Stimulated activated CD4-positive, alpha-beta T cell treated with anti-CD3 and anti-CD28 coated beads, Interleukin-4, amount 100 ng/mL, for 24 hours (primary cell): ENCODE data around the gene DCAF5.
"Not testable (repeated sequence)": the region's sequence is repeated elsewhere in the genome, so short reads cannot be mapped to it uniquely, and the experiment has no call there.

ENCODE experiments used
- DNase-seq: peaks from one replicate; pipeline ENCODE4 v3.0.0-alpha.2; 2020

The DCAF5 gene

DNA sequence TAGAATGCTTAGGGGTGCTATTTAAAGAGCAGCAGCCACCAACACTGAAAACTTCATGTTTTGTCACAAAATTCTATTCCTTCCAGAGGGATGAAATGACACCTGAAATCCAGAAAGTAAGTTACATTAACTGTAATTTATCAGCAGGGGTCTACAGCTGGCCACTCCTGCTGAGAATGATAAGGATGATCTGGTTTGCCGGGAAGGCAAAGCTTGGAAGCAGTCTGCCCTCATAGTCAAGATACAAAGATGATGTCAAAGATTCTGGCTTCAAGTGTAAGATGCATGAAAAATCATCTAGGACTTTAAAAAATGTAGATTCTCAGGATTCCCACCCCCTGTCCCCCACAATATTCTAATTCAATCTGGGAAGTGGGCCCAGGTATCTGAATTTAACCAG is 58.4 kb downstream of the DCAF5 start:
- DNase-seq = no peak

DNA sequence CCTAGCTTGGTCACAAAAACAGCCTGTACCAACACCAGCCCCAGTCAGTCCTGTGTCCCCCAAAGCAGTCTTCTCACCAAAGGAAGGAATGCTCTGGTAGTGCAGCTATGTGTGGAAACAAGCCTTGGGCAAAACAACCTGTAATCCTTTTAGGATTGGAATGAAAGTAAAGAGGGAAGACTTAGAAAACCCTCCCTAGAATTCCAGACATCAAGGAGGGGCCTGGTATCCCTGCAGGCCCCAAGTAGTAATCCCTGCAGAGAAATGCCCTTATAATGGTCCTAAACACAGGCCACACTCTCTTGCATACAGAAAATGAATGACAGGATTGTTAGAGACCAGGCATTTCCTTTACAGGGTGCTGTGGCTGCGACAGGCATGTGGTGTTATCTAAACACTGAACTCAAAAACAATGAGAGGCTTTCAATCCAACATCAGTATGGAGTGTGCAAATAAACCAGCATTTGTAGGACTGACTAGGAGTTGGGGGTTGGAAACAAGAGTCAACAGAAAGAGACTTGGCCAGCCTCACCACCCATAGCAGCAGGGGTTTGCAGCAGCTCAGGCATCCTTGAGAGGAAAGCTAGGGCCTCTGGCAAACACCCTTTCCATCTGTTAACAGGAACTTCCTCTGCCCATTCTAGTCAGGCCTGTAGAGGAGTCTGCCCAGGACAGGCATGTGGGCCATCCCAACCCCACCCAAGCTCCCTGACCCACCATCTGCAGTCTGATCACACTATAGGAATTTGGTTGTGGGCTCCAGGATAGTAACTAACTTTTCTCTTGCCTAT is 59.1 kb downstream of the DCAF5 start:
- no peak for DNase-seq

DNA sequence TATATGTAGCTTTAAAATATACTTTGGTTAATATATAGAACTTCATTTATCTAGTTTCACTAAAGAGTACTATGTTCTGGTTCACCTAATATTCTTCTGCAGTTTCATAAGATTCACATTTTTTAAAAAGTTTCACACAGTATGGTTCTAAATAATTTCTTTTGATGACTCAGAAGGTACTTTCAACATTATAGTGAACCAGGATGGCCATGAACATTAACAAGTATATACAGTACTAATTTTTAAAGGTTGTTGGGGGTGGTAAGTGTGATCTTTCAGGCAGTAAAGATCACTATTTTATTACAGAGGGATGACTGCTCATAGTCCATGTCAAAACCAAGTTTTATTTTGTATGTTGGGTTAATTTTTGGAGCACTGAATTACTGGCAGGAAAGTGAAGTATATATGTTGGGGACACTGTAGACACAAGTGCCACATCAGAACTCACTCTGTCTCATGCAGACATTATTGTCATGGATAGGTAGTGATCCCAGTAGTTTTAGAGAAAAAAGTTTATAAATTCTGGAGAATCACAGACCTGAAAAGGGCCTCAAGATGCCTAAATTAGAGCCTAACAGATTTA is 60.0 kb downstream of the DCAF5 start:
- DNase-seq = no peak

DNA sequence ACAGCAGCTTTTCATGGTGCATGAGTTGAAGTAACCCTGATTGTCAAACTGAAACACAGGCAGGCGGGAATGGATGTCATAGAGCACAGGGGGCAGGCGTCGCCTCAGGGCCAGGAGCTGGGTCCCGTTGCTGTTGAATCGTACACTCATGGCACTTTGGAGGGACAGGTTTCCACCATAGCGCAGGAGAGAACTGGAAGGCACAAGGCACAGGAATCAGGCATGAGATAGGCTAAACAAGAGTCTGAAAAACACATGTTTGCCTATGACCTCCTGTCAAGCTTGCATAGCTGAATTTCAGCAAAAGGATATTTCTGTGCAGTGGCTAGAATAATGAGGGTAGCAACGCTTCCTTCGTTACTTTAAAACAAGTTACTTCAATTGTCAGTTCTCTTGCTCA is 61.2 kb downstream of the DCAF5 start:
- no peak for DNase-seq

DNA sequence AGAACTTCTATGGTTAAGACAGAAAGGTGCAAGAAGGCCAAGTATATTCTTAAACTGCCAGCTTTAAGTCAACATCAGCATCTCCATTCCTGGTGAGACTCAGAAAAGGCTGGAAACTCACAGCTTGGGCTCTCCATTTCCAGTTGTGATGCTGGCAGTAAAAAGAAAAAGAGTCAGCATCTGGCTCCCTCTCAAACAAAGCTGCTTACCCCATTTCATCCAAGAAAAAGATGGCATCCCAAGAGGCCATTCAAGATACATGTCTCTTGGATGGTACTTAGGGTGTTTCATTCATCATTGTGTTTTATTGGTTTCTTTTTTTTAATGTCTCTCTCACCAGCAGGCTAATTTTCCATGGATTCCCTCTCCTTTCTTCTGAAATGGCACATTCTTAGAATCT is 61.9 kb downstream of the DCAF5 start:
- DNase-seq = no peak

DNA sequence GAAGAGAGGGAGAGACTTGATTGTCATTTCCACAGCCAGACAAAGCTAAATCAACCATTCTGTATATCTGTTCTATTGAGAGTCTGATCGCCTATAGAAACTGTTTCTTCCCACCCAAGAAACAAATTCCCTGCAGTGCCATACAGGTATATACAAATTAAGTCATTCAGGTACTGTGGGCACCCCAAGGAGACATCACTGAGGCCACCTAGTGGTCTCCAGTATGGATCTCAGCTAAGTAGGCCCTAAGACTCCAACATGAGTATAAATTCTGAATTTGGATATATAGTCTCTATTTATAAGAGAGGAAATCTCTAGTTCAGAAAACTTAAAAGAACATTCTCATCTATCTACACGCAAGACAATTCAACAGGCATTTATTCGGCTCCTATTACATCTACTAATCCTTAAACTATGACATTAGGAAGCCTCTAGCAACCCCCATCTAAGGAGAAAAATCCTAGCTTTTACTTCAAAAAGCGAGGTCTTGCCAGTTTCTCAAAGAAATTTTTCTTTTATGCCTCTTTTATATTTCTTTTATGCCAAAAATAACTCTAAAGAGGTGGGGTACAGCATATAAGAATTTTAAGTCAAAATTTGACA is 62.6 kb downstream of the DCAF5 start:
- DNase-seq = peak; percentile 27

DNA sequence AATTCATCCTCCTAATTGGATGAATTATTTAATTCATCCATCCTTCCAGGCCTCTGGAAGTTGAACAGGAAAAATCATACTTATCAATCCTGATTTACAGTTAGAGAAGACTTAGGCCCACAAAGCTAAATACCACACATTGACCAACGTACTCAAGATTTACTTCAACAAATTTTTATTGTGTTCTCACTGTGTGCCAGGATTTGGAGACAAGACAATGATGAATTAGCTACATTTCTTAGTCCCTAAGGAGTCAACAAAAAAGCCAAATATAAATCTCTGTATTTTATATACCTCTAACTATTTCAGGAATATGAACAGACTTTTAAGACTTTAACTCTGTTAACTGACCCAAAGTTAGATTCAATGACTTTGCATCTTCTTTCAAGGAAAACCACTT is 63.9 kb downstream of the DCAF5 start:
- DNase-seq = no peak

DNA sequence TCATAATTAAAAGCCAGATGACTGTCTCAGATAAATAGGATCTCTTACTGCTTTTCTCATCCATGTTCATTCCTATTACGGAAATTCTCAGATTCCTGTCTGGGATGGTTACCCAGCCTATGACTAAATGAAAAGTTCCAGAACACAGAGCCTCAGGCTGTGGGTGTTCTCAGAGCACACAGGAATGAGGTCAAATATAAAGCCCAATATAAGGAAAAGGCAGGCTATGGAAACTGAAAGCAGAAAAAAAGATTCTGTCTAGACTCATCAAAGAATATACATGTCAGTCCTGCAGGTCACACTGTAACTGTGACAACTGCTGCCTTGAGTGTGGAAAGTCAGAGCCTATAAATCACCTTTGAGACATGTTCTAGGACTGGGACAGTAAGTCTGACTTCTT is 64.3 kb downstream of the DCAF5 start:
- no peak for DNase-seq

DNA sequence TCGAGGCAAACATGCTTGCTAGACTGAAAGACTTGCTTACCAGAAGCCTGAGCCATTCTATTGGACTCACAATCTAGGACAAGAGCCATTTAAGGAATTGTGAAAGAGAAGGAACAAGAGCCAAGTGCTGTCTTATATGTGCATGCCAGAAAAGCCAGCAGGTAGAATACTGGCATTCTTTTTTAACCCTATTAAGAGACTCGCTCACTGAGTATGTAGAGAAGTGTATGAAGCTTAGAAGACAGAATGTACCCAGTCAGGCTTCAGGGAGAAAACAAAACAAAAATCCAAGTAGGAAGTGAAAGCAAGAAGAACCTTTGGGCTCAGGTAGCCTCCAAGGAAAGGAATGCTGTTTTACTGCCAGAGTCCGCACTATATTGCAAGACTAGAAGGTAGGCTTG is 65.9 kb downstream of the DCAF5 start:
- DNase-seq = no peak

DNA sequence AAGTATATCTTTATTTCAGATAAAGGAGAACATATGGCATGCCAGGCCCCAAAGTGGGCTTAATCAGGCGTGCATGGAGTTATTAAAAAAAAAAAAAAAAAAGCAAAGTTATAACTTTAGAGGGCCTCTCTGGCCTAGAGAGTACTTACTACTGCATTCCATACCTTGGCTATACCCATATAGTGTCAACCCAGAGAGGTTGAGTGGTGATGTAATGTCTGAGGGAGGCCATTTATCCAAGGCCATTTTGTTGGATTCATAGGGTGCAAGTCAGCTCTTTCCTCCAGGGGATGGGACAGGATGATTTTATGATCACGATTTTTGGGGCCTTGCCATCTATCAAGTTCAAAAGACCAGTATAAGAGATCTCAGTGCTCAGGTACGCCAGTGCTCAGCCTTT is 66.4 kb downstream of the DCAF5 start:
- DNase-seq = no peak

DNA sequence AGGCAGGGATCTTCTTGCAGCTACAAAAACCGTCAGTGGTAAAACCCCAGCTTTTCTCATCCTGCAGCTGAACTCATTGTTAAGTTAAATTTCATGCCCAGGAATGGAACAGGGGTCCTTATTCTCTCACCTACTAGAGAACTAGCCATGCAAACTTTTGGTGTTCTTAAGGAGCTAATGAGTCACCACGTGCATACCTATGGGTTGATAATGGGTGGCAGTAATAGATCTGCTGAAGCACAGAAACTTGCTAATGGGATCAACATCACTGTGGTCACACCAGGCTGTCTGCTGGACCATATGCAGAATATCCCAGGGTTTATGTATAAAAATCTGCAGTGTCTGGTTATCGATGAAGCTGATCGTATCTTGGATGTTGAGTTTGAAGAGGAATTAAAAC is 68.9 kb downstream of the DCAF5 start:
- no peak for DNase-seq

DNA sequence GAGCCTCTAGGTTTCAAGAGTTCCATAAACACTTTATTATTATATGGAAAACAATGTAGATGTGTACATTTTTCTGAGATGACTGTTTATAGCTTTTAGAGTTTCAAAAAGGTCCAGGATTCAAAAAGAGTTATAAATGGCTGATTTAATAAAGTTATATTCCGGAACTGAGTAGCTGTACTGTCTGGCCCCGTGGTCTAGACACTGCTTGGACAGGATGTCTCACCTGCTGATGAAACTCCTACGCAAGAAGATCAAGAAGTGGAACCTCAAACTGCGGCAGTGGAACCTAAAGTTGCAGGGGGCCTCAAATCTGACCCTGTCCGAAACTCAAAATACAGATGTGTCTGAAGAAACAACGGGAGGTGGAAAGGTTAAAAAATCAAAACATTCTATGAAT is 69.7 kb downstream of the DCAF5 start:
- DNase-seq = no peak

DNA sequence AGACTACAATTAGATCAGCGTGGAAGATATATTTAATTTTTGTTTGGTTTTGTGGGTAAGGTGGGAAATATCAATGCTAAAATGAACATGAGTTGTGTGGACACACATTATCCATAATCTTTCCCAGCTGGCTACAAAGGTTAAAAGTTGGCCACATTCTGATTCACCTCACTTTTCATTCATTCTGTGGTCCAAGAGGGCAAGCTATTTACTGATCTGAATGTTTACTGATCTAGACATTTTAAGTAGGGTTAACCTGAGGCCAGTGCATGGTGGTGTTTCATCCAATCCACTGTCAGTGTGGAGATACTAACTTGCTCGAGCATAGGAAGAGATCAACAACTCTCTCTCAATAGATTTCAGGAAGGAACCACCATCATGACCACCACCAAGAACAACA is 71.6 kb downstream of the DCAF5 start:
- no peak for DNase-seq

DNA sequence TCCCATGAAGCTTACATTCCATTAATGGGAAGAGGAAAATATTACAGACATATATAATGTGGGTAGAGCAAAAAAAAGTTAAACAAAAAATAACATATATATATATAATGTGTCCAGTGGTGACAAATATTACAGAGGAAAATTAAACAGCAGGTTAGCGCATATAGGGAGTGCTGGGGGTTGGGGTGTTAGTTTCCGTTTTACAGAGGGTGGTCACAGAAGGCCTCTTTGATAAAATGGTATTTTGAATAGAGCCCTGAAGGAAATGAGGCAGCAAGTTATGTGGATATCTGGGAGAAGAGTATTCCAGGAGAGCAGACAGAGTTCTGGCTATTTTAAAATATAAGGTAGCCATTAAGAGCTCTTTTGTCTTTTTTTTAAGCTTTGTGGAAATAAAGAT is 73.2 kb downstream of the DCAF5 start:
- no peak for DNase-seq

DNA sequence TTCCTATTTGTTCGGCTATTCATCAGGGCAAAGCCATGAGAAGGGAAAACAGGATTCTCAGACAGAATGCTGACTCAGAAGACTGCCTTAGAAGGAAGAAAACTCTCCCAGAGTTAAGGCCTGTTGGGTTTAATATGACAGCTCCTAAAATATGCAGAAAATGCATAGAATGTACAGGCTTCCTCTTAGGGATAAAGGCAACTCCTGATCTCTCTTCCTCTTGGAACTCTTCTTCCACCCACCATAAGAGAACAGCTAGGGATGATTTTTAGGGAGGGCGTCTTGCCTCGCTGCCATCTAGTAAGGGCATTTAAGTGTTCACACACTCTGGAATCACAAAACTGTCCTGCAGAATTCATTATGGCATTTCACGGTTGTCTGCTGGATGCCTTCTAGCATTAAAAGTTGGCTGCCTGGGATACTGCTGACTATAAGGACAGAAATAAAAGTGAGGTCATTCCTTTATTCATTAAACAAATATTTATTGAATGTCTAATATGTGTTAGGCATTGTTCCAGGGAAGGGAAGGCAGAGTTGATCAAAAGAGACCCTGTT is 73.7 kb downstream of the DCAF5 start:
- no peak for DNase-seq

DNA sequence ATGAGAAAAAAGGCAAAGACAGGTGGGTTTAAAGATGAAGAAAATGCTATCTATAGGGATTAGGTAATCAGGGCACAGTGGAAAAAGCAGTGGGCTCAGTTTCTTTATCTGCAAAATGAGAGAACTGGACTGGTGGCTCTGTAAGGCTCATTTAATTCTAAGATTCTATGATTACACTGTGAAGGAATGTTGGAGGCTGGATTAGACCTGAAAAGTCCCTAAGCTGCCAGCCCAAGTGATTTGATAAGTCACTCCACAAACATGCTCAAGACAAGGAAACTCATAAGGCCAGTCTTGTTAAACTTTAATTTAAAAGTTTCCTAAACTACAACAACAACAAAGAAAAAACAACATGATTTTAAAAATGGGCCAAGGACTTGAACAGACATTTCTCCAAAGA is 75.1 kb downstream of the DCAF5 start:
- no peak for DNase-seq

DNA sequence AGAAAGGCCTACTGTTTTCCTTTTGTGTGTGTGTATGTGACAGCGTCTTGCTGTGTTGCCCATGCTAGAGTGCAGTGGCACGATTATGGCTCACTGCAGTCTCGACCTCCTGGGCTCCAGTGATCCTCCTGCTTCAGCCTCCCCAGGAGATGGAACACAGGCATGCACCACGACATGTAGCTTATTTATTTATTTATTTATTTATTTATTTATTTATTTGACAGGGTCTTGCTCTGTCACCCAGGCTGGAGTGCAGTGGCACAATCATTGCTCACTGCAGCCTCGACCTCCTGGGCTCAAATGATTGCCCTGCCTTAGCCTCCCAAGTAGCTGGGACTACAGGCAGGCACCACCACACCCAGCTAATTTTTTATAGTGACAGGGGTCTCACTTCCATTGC is 75.7 kb downstream of the DCAF5 start:
- not testable (repeated sequence) for DNase-seq

DNA sequence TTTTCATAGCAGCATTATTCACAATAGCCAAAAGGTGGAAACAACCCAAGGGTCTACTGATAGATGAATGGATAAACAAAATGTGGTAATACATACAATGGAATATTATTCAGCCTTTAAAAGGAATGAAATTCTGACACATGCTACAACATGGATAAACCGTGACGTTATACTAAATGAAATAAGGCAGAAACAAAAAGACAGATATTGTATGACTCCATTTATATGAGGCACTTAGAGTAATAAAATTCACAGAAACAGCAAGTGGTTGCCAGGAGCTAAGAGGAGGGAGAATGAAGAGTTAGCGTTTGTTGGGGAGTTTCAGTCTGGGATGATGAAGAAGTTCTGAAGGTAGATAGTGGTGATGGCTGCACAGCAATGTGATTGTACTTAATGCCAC is 76.6 kb downstream of the DCAF5 start:
- no peak for DNase-seq

DNA sequence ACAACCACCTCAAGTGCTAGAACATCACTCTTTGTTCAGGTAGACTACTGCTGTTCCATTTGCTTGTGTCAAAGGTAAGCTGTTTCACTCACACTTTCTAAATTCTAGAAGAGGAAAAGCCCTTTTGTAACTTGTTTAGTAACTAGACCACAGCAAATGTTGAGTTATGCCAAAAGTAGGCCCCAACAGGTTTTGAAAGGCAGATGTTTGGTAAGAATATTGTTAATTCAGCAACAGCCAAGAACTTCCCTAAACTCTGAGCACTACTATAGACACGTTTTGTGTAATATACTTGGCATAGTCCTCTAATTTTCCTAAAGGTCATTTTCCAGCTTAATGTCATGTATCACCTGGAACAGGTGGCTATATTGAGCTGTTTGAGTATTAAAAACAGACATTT is 79.0 kb downstream of the DCAF5 start:
- DNase-seq = no peak

DNA sequence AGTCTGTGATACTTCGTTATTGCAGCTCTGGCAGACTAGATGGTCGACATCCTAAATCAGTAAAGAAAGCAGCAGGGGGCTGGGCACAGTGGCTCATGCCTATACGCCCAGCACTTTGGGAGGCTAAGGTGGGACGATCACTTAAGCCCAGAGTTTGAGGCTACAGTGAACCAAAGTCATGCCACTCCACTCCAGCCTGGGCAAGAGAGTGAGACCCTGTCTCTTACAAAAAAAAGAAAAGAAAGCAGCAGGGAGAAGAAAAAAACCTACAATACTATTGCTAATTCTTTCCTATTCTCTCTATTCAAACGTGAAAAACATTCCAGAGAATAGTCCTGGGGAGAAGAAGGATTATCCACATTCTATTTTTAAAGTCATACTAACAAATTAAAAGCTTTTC is 79.5 kb downstream of the DCAF5 start:
- DNase-seq = no peak

DNA sequence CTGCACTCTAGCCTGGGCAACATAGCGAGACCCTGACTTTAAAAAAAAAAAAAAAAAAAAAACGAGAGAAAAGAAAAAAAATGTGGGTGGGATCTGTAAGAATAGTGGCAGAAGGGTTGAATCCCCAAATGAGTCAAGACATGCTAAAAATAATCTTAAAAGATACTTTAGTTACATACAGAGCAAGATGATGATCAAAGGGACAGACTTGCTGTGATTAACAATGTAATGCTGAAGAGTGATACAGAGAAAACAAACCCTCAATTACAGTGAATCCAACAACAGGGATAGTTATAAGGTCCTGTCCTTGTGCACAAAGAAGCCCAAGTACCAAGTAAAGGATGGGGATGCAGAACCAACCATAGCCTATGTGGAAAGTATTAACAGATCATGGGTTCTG is 80.3 kb downstream of the DCAF5 start:
- DNase-seq = no peak

DNA sequence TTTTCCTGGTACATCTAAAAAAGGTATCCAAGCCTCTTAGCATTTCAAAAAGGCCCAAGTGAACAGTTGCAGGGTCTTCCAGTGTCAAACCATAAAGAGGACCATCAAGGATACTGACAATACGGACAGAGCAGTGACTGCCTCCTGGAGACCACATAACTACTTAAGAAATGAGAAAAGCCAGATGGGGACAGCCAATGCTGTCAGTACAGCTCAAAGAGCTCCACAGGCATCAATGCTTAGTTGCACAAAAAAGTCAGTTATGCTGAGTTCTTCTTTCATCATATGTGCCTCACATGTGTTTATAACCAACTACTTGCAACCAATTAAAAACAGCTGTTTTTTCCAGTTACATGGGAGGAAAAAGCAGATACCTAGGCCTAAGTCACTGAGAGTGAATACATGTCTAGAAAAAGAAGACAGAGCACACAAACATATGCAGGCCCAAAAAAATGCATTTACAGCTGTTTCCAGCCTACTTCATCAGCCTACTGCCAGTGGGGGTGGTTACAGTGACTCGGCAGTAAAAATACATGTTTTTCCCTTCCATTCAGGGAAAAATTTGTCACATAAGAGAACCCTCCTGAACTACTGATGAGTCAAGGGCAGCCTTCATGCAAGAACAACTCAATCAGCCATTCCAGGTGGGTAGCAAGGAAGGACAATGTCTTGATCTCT is 84.0 kb downstream of the DCAF5 start:
- no peak for DNase-seq

DNA sequence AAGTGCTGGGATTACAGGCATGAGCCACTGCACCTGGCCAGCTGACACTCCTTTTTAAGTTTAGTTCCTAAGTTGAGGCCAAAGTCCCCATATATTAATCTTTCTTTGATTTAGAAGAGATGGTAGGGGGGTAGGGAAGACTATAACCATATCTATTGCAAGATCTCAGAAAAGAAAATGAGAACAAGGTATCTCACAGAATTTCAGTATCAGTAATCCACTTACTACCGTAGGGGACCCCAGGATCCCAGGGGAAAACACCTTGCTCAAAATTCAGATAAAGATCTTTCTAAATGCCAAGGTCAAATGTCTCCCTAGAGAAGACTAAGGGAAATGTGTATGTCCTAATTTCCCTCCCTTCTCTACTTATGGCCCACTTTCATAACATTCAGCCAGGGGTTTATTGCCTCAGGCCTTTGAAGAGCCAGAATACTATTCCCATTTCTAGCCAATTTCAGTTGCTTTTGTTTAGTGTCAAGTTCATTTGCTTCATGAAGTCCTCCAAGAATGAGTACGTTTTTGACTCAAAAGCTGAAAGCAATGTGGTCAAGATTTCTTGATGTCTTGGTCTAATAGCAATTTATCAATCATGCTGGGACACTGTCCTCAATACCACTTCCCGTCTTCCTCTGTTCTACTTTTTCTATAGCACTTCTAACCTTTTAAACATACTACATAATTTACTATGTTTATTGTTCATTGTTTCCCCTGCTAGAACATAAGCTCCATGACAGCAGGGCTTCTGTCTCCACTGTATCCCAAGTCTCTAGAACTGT is 86.3 kb downstream of the DCAF5 start:
- no peak for DNase-seq
